Effector memory CD4-positive, alpha-beta T cell (primary cell): Measurements from ENCODE around the gene DPP10.

Source experiments
- DNase-seq, 3 donors: peaks; one replicate each; pipeline ENCODE4 v3.0.0-alpha.2; 2020
- H3K27ac ChIP-seq: 2 replicates; pipeline ENCODE4 v1.7.0; 2013; ENCODE audit warnings: mild to moderate bottlenecking, low read length, moderate library complexity; ENCODE audit not compliant: insufficient read depth, poor library complexity, severe bottlenecking
- H3K27me3 ChIP-seq: replicated peaks from 2 replicates; pipeline ENCODE4 v1.7.0; 2013; ENCODE audit warnings: mild to moderate bottlenecking, low read length; ENCODE audit not compliant: insufficient read depth, control insufficient read depth, poor library complexity, severe bottlenecking
- H3K36me3 ChIP-seq: 2 replicates; pipeline ENCODE4 v1.7.0; 2013; ENCODE audit warnings: mild to moderate bottlenecking, low read length, moderate library complexity; ENCODE audit not compliant: control insufficient read depth, insufficient read depth
- H3K4me1 ChIP-seq: 2 replicates; pipeline ENCODE4 v1.7.0; 2013; ENCODE audit warnings: low read length, mild to moderate bottlenecking; ENCODE audit not compliant: control insufficient read depth, insufficient read depth, poor library complexity, severe bottlenecking
- H3K4me3 ChIP-seq: 2 replicates; pipeline ENCODE4 v1.7.0; 2013; ENCODE audit warnings: low read length, low read depth, mild to moderate bottlenecking; ENCODE audit not compliant: insufficient read depth, poor library complexity, severe bottlenecking
- H3K9me3 ChIP-seq: 2 replicates; pipeline ENCODE4 v1.7.0; 2013; ENCODE audit warnings: mild to moderate bottlenecking, low read length, moderate library complexity; ENCODE audit not compliant: control insufficient read depth

Gene DPP10

DNA sequence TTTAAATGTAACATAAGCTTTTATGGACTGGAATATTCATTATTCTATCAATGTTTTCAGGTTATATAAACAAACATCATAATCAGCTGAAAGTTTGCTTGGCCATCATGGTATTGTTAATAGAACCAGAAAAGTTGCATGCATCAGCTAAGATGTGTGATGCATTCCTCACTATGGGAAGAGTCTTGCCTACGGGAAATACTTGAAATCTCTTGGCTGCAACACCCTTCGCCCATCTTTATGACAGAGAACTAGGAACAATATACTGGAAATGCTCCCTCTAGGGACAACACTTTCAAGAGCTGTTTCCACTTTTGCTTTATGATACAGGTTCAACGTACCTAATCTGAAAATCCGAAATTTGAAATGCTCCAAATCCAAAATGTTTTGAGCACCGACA, 1390.8 kb downstream of the DPP10 start:
- DNase-seq: no peak
- no peaks in the 10 kb centered on the region for H3K9me3 ChIP-seq

GRCh38 chr2:115838539-115838938, 1396.1 kb downstream of the DPP10 start:
- no peak overlapping the region for H3K27ac ChIP-seq
- no peaks in the 10 kb centered on the region for H3K4me1 ChIP-seq
- H3K27me3 ChIP-seq: no peaks in the 10 kb centered on the region
- no peaks in the 10 kb centered on the region for H3K9me3 ChIP-seq
- no peaks in the 10 kb centered on the region for H3K36me3 ChIP-seq
- no peak overlapping the region for H3K4me3 ChIP-seq
- no peak for DNase-seq

More for the DNA sequence above, 1390.8 kb downstream of the DPP10 start:
- Histone ChIP-seq H3K4me1 (no peaks in the 10 kb centered on the region), H3K27me3 (no peaks in the 10 kb centered on the region), H3K27ac (no peak overlapping the region), H3K36me3 (no peaks in the 10 kb centered on the region), H3K4me3 (no peak overlapping the region)

DNA sequence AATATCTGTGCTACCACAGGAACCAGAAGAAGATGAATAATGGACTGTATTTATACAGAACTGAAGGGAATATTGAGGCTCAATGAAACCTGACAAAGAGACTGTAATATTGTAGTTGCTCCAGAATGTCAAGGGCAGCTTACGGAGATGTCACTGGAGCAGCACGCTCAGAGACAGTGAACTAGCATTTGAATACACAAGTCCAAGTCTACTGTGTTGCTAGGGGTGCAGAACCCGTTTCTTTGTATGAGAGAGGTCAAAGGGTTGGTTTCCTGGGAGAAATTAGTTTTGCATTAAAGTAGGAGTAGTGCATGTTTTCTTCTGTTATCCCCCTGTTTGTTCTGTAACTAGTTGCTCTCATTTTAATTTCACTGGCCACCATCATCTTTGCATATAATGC, 1399.9 kb downstream of the DPP10 start:
- Histone ChIP-seq H3K27me3 (no peaks in the 10 kb centered on the region), H3K4me3 (no peak overlapping the region), H3K9me3 (no peaks in the 10 kb centered on the region), H3K36me3 (no peaks in the 10 kb centered on the region), H3K4me1 (no peaks in the 10 kb centered on the region), H3K27ac (no peak overlapping the region)
- DNase-seq: no peak

- no peak for DNase-seq
These were observed 1405.8 kb downstream of the DPP10 start for GRCh38 chr2:115848192-115848591.

GRCh38 chr2:115867024-115867423, 1424.6 kb downstream of the DPP10 start:
- Histone ChIP-seq H3K27ac (no peak overlapping the region), H3K4me3 (no peak overlapping the region), H3K36me3 (no peaks in the 10 kb centered on the region), H3K4me1 (no peaks in the 10 kb centered on the region), H3K9me3 (no peaks in the 10 kb centered on the region), H3K27me3 (no peaks in the 10 kb centered on the region)
- no peak for DNase-seq

More at GRCh38 chr2:115848192-115848591, 1405.8 kb downstream of the DPP10 start:
- Histone ChIP-seq H3K9me3 (no peaks in the 10 kb centered on the region), H3K4me3 (no peak overlapping the region), H3K4me1 (no peaks in the 10 kb centered on the region), H3K27ac (no peak overlapping the region), H3K27me3 (no peaks in the 10 kb centered on the region), H3K36me3 (no peaks in the 10 kb centered on the region)

GRCh38 chr2:115874427-115874826, 1432.0 kb downstream of the DPP10 start:
- no peak overlapping the region for H3K4me3 ChIP-seq
- H3K36me3 ChIP-seq: no peaks in the 10 kb centered on the region
- no peaks in the 10 kb centered on the region for H3K9me3 ChIP-seq
- no peak for DNase-seq
- no peaks in the 10 kb centered on the region for H3K4me1 ChIP-seq
- no peak overlapping the region for H3K27ac ChIP-seq
- no peaks in the 10 kb centered on the region for H3K27me3 ChIP-seq

GRCh38 chr2:115880558-115880957, 1438.1 kb downstream of the DPP10 start:
- Histone ChIP-seq H3K4me3 (no peak overlapping the region), H3K27me3 (no peaks in the 10 kb centered on the region), H3K9me3 (no peaks in the 10 kb centered on the region), H3K36me3 (no peaks in the 10 kb centered on the region), H3K27ac (no peak overlapping the region), H3K4me1 (no peaks in the 10 kb centered on the region)
- DNase-seq: no peak

DNA sequence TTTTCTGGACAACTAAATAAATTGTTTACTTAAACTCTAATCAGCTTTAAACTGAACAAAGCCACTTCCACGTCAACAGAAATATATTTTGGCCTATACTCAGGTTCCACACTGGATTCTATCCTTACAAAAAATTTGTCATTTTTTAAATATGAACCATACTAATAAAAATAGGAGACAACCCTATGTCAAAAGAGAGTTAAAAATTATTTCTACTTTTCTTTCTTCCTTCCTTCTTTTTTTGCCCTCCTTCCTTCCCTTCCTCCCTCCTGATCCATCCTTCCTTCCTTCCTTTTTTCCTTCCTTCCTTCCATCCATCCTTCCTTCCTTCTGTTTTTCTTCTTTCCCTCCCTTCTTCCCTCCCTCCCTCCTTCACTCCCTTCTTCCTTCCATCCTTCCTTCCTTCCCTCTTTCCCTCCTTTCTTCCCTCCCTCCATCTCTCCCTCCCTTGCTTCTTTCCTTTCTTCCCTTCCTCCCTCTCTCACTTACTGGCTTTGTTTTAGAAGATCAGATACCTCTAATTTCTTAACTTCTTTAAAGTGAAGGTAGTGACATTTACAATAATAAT, 1444.9 kb downstream of the DPP10 start:
- no peaks in the 10 kb centered on the region for H3K9me3 ChIP-seq
- no peak overlapping the region for H3K4me3 ChIP-seq
- H3K36me3 ChIP-seq: no peaks in the 10 kb centered on the region
- H3K27me3 ChIP-seq: no peaks in the 10 kb centered on the region
- no peak overlapping the region for H3K27ac ChIP-seq
- no peaks in the 10 kb centered on the region for H3K4me1 ChIP-seq
- no peak for DNase-seq
